K562 (cell line): ENCODE results near the gene CATSPER4. TPM values are rescaled to one million over a fixed set of nuclear protein-coding genes. Genes with fewer than 3 reads are reported as not detected.

ENCODE experiments used
- ATAC-seq: fragments of 200-7000 bp; cut with Tn5 transposase; 3 replicates; pipeline ENCODE4 v1.9.1; 2020; ENCODE audit warnings: moderate library complexity
- BruUV-seq: library from RNA; stranded (reverse); fragments of 400-500 nt; replicated peaks from 2 replicates; lab custom pipeline; 2021; lab: Mats Ljungman, UMichigan
- CTCF ChIA-PET: fragments of 300-600 bp; formaldehyde crosslinking; extraction: SDS; loops from one replicate; lab custom pipeline; 2021; ENCODE audit warnings: low intra/inter-chr PET ratio; lab: Yijun Ruan, JAX
- POLR2A ChIA-PET: fragments of 300-600, 350-650 bp; sonication (Branson Sonifier 250); formaldehyde crosslinking; extraction: SDS; loops from one replicate; lab custom pipeline; 2021; ENCODE audit warnings: antibody characterized with exemption, inconsistent platforms; lab: Yijun Ruan, JAX
- DNase-seq, 4 experiments: peaks; one replicate each; pipeline versions ENCODE4 v3.0.0 to v3.0.0-alpha.2; 2011 to 2018; ENCODE audit warnings: low spot score in 3 of 4, mixed read lengths in 3 of 4; ENCODE audit errors: extremely low read depth in 1 of 4
- FAIRE-seq: peaks from 2 replicates; lab custom pipeline; 2011; peaks lifted over from hg19 to GRCh38; lab: Jason Lieb, UNC
- H2AFZ ChIP-seq: 2 replicates; pipeline ENCODE4 v1.6.0; 2011; ENCODE audit warnings: low read depth, low read length, control low read depth, inconsistent platforms
- H3K27ac ChIP-seq: fragments of 200-600 bp; 3 replicates; pipeline ENCODE4 v1.8.0; 2011; ENCODE audit warnings: low read depth, mild to moderate bottlenecking, control low read depth, inconsistent platforms, low read length, moderate library complexity, mixed read lengths; ENCODE audit errors: extremely low read depth
- H3K27me3 ChIP-seq, 2 experiments: fragments of 300-600 bp in 1 of 2; 2 replicates in 1 of 2; 3 replicates in 1 of 2; pipeline versions ENCODE4 v1.6.0 to v1.8.0; 2011; ENCODE audit warnings: inconsistent platforms in 2 of 2, low read length in 2 of 2, mild to moderate bottlenecking in 1 of 2, mixed read lengths in 1 of 2, moderate library complexity in 1 of 2; ENCODE audit not compliant: control insufficient read depth in 2 of 2, insufficient read depth in 2 of 2
- H3K36me3 ChIP-seq: fragments of 300-600 bp; 3 replicates; pipeline ENCODE4 v1.8.0; 2011; ENCODE audit warnings: mild to moderate bottlenecking, low read length, inconsistent platforms; ENCODE audit not compliant: control insufficient read depth, insufficient read depth
- H3K4me1 ChIP-seq, 2 experiments: fragments of 200-600 bp in 1 of 2; replicated peaks in 1 of 2; 2 replicates in 1 of 2; 3 replicates in 1 of 2; pipeline versions ENCODE4 v1.5.1 to v1.8.0; 2011; ENCODE audit warnings: inconsistent platforms in 2 of 2, low read length in 2 of 2, mild to moderate bottlenecking in 1 of 2, mixed read lengths in 1 of 2, moderate library complexity in 1 of 2; ENCODE audit not compliant: control insufficient read depth in 2 of 2, insufficient read depth in 2 of 2
- H3K4me2 ChIP-seq: 2 replicates; pipeline ENCODE4 v1.6.1; 2011; ENCODE audit warnings: low read length, control low read depth, inconsistent platforms, mixed read lengths; ENCODE audit not compliant: insufficient read depth
- H3K4me3 ChIP-seq: fragments of 200-600 bp; sonication (generic), shearing (Covaris generic); 2 replicates; pipeline ENCODE4 v1.5.1; 2016; ENCODE audit warnings: control low read depth, inconsistent platforms
- H3K79me2 ChIP-seq: fragments of 200-600 bp; 3 replicates; pipeline ENCODE4 v1.8.0; 2011; ENCODE audit warnings: low read length, inconsistent platforms; ENCODE audit not compliant: control insufficient read depth, insufficient read depth
- H3K9ac ChIP-seq, 2 experiments: 2 replicates each; pipeline versions ENCODE4 v1.6.0 to v1.6.1; 2011; ENCODE audit warnings: low read depth in 2 of 2, low read length in 2 of 2, control low read depth in 1 of 2, inconsistent platforms in 1 of 2, mild to moderate bottlenecking in 1 of 2, mixed read lengths in 1 of 2; ENCODE audit not compliant: insufficient read depth in 1 of 2
- H3K9me1 ChIP-seq: one replicate; pipeline ENCODE4 v1.6.0; 2011; ENCODE audit warnings: inconsistent platforms, mild to moderate bottlenecking, low read length, moderate library complexity; ENCODE audit not compliant: control insufficient read depth, insufficient read depth
- H3K9me3 ChIP-seq: replicated peaks from 2 replicates; pipeline ENCODE4 v1.5.1; 2011; ENCODE audit warnings: low read depth, low read length, inconsistent platforms; ENCODE audit not compliant: control insufficient read depth, insufficient read depth
- H4K20me1 ChIP-seq: replicated peaks from 2 replicates; pipeline ENCODE4 v1.6.1; 2011; ENCODE audit warnings: low read length, inconsistent platforms, mixed read lengths; ENCODE audit not compliant: control insufficient read depth, insufficient read depth
- CHD2 ChIP-seq: IDR thresholded peaks from 2 replicates; pipeline ENCODE4 v1.6.1; 2011; ENCODE audit warnings: low read depth, low read length
- CHD4 ChIP-seq: fragments of 200-600 bp; sonication (generic); IDR thresholded peaks from 3 replicates; pipeline ENCODE4 v1.6.1; 2012; ENCODE audit warnings: low read depth, mild to moderate bottlenecking, mixed read lengths, low read length, inconsistent platforms; ENCODE audit not compliant: insufficient read depth, insufficient replicate concordance, poor library complexity, severe bottlenecking
- ETV5 ChIP-seq: sonication (generic); formaldehyde crosslinking; IDR thresholded peaks from 2 replicates; pipeline ENCODE4 v1.4.0; 2020; ENCODE audit warnings: low read depth, mild to moderate bottlenecking, missing genetic modification reagents
- HINFP ChIP-seq: fragments of 450-650 bp; conservative IDR thresholded peaks from 2 replicates; pipeline ENCODE4 v1.6.1; 2016; ENCODE audit warnings: missing genetic modification characterization, low read depth, mild to moderate bottlenecking, control low read depth, missing compliant biosample characterization
- KAT7 ChIP-seq: sonication (generic); formaldehyde crosslinking; IDR thresholded peaks from 2 replicates; pipeline ENCODE4 v1.8.0; 2022; ENCODE audit warnings: missing genetic modification reagents, mild to moderate bottlenecking, borderline replicate concordance
- NCOA1 ChIP-seq: fragments of 450-650 bp; IDR thresholded peaks from 2 replicates; pipeline ENCODE4 v1.6.1; 2016; ENCODE audit warnings: low read depth
- NFIC ChIP-seq: fragments of 450-650 bp; IDR thresholded peaks from 2 replicates; pipeline ENCODE4 v1.6.1; 2017; ENCODE audit warnings: mild to moderate bottlenecking, inconsistent platforms
- RNF2 ChIP-seq: sonication (generic); IDR thresholded peaks from 2 replicates; pipeline ENCODE4 v1.6.1; 2016
- SREBF1 ChIP-seq: fragments of 150-350 bp; IDR thresholded peaks from 2 replicates; pipeline ENCODE4 v1.6.1; 2014; ENCODE audit warnings: antibody characterized with exemption, low read depth, low read length, borderline replicate concordance
- TCF7L2 ChIP-seq: fragments of 150-350 bp; IDR thresholded peaks from 2 replicates; pipeline ENCODE4 v1.6.1; 2016; ENCODE audit warnings: low read depth, mild to moderate bottlenecking, low read length, moderate library complexity
- ZNF696 ChIP-seq: fragments of 250-450 bp; sonication (Bioruptor Pico); conservative IDR thresholded peaks from 2 replicates; pipeline ENCODE4 v1.4.0; 2020; ENCODE audit warnings: mild to moderate bottlenecking, moderate library complexity
- WGBS: fragments of 100-300 bp; shearing (Covaris generic); methylation state at CpG from one replicate; pipeline ENCODE4 v1.1.6; 2016; ENCODE audit warnings: low coverage, mixed read lengths; ENCODE audit not compliant: insufficient coverage; ENCODE audit errors: missing lambda C conversion rate; 5-methylcytosine and 5-hydroxymethylcytosine counted together
- in situ Hi-C: fragments of 300-500 bp; cut with MboI; formaldehyde crosslinking; loops from 4 replicates; pipeline ENCODE4 v1.15.0; 2018; ENCODE audit warnings: inconsistent platforms, mixed read lengths
- intact Hi-C: fragments of 100-400 bp; cut with micrococcal nuclease; formaldehyde crosslinking; loops from 2 replicates; pipeline ENCODE4 v1.14.2; 2022
- polyA plus RNA-seq, 8 experiments: library from polyadenylated mRNA; depleted of rRNA in 4 of 8; stranded (reverse) in 5 of 8; unstranded in 3 of 8; fragments of >200 nt; fragmentation: Nextera tagmentation in 2 of 8; fragmentation: Illumina TruSeq in 1 of 8; extraction: Ambion mirVana in 2 of 8; extraction: Trizol in 1 of 8; gene quantifications; 2 replicates each; pipeline versions ENCODE4 v1.2.1 to v1.2.3, GENCODE V29; 2011 to 2014; ENCODE audit warnings: inconsistent platforms in 1 of 8, missing spikeins in 1 of 8
- total RNA-seq, 7 experiments: library from RNA; depleted of rRNA in 6 of 7; stranded (reverse); fragments of >200 nt in 6 of 7; fragmentation: Illumina TruSeq in 2 of 7; extraction: Trizol in 2 of 7; gene quantifications; 2 replicates each; pipeline versions ENCODE4 v1.2.1 to v1.2.3, GENCODE V29; 2011 to 2021; ENCODE audit warnings: low replicate concordance in 1 of 7
- TF ChIP-seq, protein P1 (sequence below): fragments of 250-450 bp; sonication (Bioruptor Pico); IDR thresholded peaks from 2 replicates; pipeline ENCODE4 v1.5.0; 2022; ENCODE audit warnings: mild to moderate bottlenecking

Gene CATSPER4
- total and polyA plus RNA-seq, 9 of the 15 experiments (the other 6 are each of a cell fraction or from before 2014, with no cell fraction given), result 0.04 to 0.13 TPM; not detected in 7

DNA sequence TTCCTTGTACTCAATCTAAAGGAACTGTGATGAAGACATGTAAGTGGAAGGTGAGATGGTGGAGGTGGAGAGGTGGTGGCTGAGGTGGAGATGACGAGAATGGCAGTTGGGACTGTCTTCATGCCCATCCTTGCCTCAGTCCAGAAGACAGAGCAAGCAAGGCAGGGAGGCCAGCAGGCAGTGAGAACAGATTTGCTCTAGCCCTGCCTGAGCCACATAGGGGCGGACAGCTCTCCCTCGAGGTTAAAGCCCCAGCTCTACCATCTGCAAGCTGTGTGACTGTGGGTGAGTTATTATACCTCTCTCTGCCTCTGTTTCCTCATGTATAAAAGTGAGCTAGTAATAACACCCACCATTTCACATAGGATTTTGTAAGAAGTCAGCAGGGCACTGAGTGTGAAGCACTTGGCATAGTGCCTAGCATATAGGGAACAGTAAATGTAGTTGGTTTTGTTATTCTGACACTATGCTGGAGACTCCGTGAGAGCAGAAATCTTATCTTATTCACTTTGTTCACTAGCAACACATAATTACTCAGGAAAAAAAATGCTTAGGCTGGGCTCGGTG is 36.4 kb upstream of the CATSPER4 start:
- POLR2A ChIA-PET, result interaction anchor here (1.2 kb wide), 1 partner anchor 62 kb away, joined by 3 read pairs; no protein-coding TSS in a partner anchor
- WGBS, result 45% methylated on average over 5 of the region's 5 CpGs
- CTCF ChIA-PET, result no interaction called here
- Histone ChIP-seq H4K20me1 (no peaks in the 10 kb centered on the region), H3K9me1 (no peaks in the 10 kb centered on the region), H3K9ac (peak overlapping the region in 1 of 2 experiments; percentile 5; a peak in 1 of 4 replicates), H3K27ac (no peak overlapping the region), H3K4me2 (no peak overlapping the region), H3K4me1 (peaks cover 4 to 23% of the 10 kb centered on the region in 2 experiments; a peak in 3 of 5 replicates), H3K9me3 (no peaks in the 10 kb centered on the region), H3K27me3 (no peaks in the 10 kb centered on the region), H3K4me3 (no peak overlapping the region), H3K79me2 (no peaks in the 10 kb centered on the region), H3K36me3 (no peaks in the 10 kb centered on the region), H2AFZ (no peak overlapping the region)
- ATAC-seq (peak; percentile 15; the same call in 1 of the 3 replicates), DNase-seq (peak in 1 of 4 experiments; percentile 10), FAIRE-seq (no peak)
- intact Hi-C loops (no loop called here), in situ Hi-C loops (no loop called here)
- TF ChIP-seq NFIC, result peak; percentile 55; the same call in 1 of the 2 replicates
- no peak for TF ChIP-seq RNF2
- BruUV-seq, result no TSS peak

DNA sequence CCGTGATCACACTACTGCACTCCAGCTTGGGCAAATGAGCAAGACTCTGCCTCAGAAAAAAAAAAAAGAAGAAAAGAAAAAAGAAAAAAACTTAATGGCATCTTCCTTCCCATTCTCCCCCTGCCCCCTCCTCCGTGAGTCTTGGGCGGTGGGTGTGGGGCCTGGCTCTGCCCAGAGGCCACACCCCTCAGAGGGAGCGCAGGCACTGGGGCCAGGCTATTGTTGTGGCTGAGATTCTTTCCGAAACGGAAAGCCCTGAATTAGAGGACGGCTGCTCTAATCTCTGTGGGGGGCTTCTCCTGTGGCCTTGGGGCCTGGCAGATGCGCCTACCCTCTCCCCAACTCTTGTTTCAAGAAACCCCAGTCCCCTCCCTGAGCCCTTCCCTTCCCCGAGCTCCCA is 35.7 kb upstream of the CATSPER4 start:
- 67% methylated on average over 9 of the region's 9 CpGs for WGBS
- no peaks in the 10 kb centered on the region for H3K27me3 ChIP-seq
- H3K27ac ChIP-seq, result no peak overlapping the region
- no peak overlapping the region for H2AFZ ChIP-seq
- CTCF ChIA-PET, result interaction anchor here (1.2 kb wide), 1 partner anchor 10 kb away, joined by 4 read pairs; no protein-coding TSS in a partner anchor
- H3K9me3 ChIP-seq, result no peaks in the 10 kb centered on the region
- peak overlapping the region in 1 of 2 experiments; percentile 66; a peak in 1 of 4 replicates for H3K9ac ChIP-seq
- ATAC-seq (no peak), DNase-seq (no peak), FAIRE-seq (no peak)
- peaks cover 4 to 29% of the 10 kb centered on the region in 2 experiments; a peak in 3 of 5 replicates for H3K4me1 ChIP-seq
- intact Hi-C loops, result no loop called here
- in situ Hi-C loops, result no loop called here
- no peak overlapping the region for H3K4me3 ChIP-seq
- no peak overlapping the region for H3K4me2 ChIP-seq
- no TSS peak for BruUV-seq
- H4K20me1 ChIP-seq, result no peaks in the 10 kb centered on the region
- POLR2A ChIA-PET, result interaction anchor here (0.6 to 2.2 kb wide), 5 partner anchors 9 to 109 kb away, joined by 3 to 7 read pairs (median 3); partner anchors contain the start of gene ZNF593
- H3K9me1 ChIP-seq, result no peaks in the 10 kb centered on the region
- no peaks in the 10 kb centered on the region for H3K36me3 ChIP-seq
- H3K79me2 ChIP-seq, result no peaks in the 10 kb centered on the region
- no peak for TF ChIP-seq NCOA1
- TF ChIP-seq HINFP (tag), result no peak
- TF ChIP-seq ETV5 (CRISPR knock-in tag), result no peak
- no peak for TF ChIP-seq CHD4
- TF ChIP-seq, protein P1, sequence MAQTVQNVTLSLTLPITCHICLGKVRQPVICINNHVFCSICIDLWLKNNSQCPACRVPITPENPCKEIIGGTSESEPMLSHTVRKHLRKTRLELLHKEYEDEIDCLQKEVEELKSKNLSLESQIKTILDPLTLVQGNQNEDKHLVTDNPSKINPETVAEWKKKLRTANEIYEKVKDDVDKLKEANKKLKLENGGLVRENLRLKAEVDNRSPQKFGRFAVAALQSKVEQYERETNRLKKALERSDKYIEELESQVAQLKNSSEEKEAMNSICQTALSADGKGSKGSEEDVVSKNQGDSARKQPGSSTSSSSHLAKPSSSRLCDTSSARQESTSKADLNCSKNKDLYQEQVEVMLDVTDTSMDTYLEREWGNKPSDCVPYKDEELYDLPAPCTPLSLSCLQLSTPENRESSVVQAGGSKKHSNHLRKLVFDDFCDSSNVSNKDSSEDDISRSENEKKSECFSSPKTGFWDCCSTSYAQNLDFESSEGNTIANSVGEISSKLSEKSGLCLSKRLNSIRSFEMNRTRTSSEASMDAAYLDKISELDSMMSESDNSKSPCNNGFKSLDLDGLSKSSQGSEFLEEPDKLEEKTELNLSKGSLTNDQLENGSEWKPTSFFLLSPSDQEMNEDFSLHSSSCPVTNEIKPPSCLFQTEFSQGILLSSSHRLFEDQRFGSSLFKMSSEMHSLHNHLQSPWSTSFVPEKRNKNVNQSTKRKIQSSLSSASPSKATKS (CRISPR knock-in tag), result no peak
- TF ChIP-seq CHD2, result no peak
- TF ChIP-seq SREBF1, result no peak
- no peak for TF ChIP-seq TCF7L2
- no peak for TF ChIP-seq KAT7 (CRISPR knock-in tag)
- no peak for TF ChIP-seq ZNF696 (CRISPR knock-in tag)
